ENCODE data around the gene CCND2. TPM values are rescaled to one million over a fixed set of nuclear protein-coding genes. Genes with fewer than 3 reads are reported as not detected.
A peak's percentile ranks its signal among the peaks of the same experiment; 100 is the strongest.

The CCND2 gene
- total and polyA plus RNA-seq, 2 of the 8 experiments (the other 6 are each of a cell fraction or from before 2014, with no cell fraction given), result 41.7 to 223 TPM

DNA sequence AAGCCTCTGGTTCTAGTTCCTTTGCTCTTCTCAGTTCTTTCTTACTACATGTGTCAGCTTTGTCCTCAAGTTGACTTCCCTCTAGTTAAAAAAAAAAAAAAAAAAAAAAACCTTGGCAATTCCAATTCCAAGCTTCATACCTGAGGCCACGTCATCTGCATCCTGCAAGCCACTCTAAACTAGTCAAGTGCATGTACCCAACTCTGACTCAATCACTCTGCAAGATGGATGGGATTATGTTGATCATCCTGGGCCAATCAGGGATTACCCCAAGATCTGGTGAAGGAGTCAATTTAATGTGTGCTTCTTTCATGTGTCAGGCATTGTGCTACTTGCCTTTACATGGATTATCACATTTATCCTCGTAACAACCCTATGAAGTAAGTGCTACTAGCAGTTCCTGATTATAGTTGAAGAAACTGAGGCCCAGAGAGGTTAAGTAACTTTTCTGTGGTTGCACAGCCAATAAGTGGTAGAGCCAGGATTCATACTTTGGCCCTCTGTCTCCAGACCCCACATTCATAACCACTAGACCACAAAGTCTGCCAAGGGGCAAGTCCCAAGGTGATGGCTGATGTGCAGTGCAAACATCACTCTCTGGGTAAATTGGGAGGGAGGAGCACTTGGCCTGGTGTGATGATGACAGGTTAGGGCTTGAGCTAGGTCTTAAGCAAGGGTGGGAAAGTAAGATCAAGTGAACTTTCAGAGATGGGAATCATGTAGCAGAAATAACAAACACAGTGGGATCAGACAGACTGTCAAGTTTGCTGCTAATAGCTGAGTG lies 17.3 kb upstream of the CCND2 start:
- Histone ChIP-seq H2AK5ac (ENCODE audit: low read depth, low read length) (no peak overlapping the region), H3K27me3 (replicated peaks in 1 of 4; ENCODE audit: control insufficient read depth in 3 of 4, extremely low read depth in 1 of 4, insufficient read depth in 3 of 4, low read length in 3 of 4) (no peaks in the 10 kb centered on the region), H3K56ac (replicated peaks; ENCODE audit: insufficient read length, low read depth, low read length) (no peak overlapping the region)

More for the DNA sequence above, 17.3 kb upstream of the CCND2 start:
- Histone ChIP-seq H2BK20ac (ENCODE audit: low read length) (no peak overlapping the region), H3K18ac (ENCODE audit: extremely low read depth, low read length) (no peak overlapping the region), H3K79me2 (ENCODE audit: control insufficient read depth in 1 of 2, insufficient read depth in 2 of 2, low read length in 2 of 2) (no peaks in the 10 kb centered on the region), H4K5ac (ENCODE audit: insufficient read length, low read depth, low read length) (no peak overlapping the region), H3K23me2 (ENCODE audit: low read depth, low read length) (no peaks in the 10 kb centered on the region), H3K4me2 (ENCODE audit: insufficient read depth in 1 of 2, low read depth in 2 of 2, low read length in 2 of 2) (no peak overlapping the region), H2AFZ (ENCODE audit: low read length) (no peak overlapping the region), H3K14ac (ENCODE audit: insufficient read length) (no peak overlapping the region), H2BK5ac (ENCODE audit: low read depth, low read length) (no peak overlapping the region), H2BK12ac (ENCODE audit: low read depth, low read length) (no peak overlapping the region), H4K20me1 (replicated peaks in 1 of 2; ENCODE audit: control insufficient read depth in 1 of 2, insufficient read depth in 2 of 2, low read length in 2 of 2) (no peaks in the 10 kb centered on the region), H3K23ac (ENCODE audit: insufficient read length) (no peak overlapping the region), H4K8ac (ENCODE audit: extremely low read depth, insufficient read depth, low read length) (no peak overlapping the region), H4K91ac (replicated peaks; ENCODE audit: insufficient read length, low read length) (no peak overlapping the region), H3K79me1 (ENCODE audit: low read depth, low read length) (no peaks in the 10 kb centered on the region), H3K4me3 (ENCODE audit: extremely low read depth in 1 of 4, insufficient read depth in 2 of 4, low read depth in 3 of 4, low read length in 4 of 4) (no peak overlapping the region), H2BK15ac (ENCODE audit: low read length) (no peak overlapping the region), H3K9me3 (ENCODE audit: insufficient read depth in 2 of 2, low read depth in 1 of 2, low read length in 1 of 2) (no peaks in the 10 kb centered on the region), H3K4me1 (replicated peaks in 1 of 4; ENCODE audit: control insufficient read depth in 3 of 4, insufficient read depth in 4 of 4, low read length in 3 of 4) (peaks cover 0 to 6% (median 0%) of the 10 kb centered on the region in 4 experiments; a peak in 2 of 7 replicates), H2BK120ac (replicated peaks; ENCODE audit: low read depth, low read length) (no peak overlapping the region), H3K9ac (replicated peaks in 1 of 4; ENCODE audit: extremely low read depth in 1 of 4, low read depth in 3 of 4, low read length in 3 of 4) (no peak overlapping the region), H3K36me3 (ENCODE audit: control insufficient read depth in 2 of 4, insufficient read depth in 4 of 4, low read length in 3 of 4) (no peaks in the 10 kb centered on the region), H3K27ac (ENCODE audit: low read depth, low read length) (no peak overlapping the region), H3K4ac (replicated peaks; ENCODE audit: insufficient read length, low read depth, low read length) (no peak overlapping the region)
- no peak for TF ChIP-seq CTBP2 (IDR thresholded peaks at IDR 0.05; ENCODE audit: borderline replicate concordance, insufficient read depth, insufficient read length, low read length)
- TF ChIP-seq ASH2L (IDR thresholded peaks at IDR 0.05; ENCODE audit: low read length), result no peak
- TF ChIP-seq RBBP5 (IDR thresholded peaks at IDR 0.05; ENCODE audit: borderline replicate concordance, low read depth, low read length), result no peak
- TF ChIP-seq, protein P1, sequence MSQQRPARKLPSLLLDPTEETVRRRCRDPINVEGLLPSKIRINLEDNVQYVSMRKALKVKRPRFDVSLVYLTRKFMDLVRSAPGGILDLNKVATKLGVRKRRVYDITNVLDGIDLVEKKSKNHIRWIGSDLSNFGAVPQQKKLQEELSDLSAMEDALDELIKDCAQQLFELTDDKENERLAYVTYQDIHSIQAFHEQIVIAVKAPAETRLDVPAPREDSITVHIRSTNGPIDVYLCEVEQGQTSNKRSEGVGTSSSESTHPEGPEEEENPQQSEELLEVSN (IDR thresholded peaks at IDR 0.05), result no peak
- TF ChIP-seq KDM1A (IDR thresholded peaks at IDR 0.05; ENCODE audit: borderline replicate concordance, low read length), result peak; percentile 63; the same call in 1 of the 2 replicates
- 78% methylated on average over 2 of the region's 2 CpGs; no CpG with 5 or more reads in 1 of the 2 experiments for WGBS, 2 experiments (ENCODE audit: extremely low coverage in 1 of 2, insufficient coverage in 1 of 2, insufficient read length in 1 of 2, insufficient replicate concordance in 2 of 2, low coverage in 1 of 2, low lambda C conversion rate in 2 of 2, missing lambda C conversion rate in 1 of 2)
- CTCF ChIA-PET (ENCODE audit: partially characterized antibody), result interaction anchor here (0.6 to 1.6 kb wide), 2 partner anchors 14 to 141 kb away, joined by 3 read pairs; no protein-coding TSS in a partner anchor
- no peak for FAIRE-seq
- POLR2A ChIA-PET (ENCODE audit: partially characterized antibody), result interaction anchor here (0.7 to 1.7 kb wide), 3 partner anchors 14 to 144 kb away, joined by 3 to 4 read pairs (median 4); no protein-coding TSS in a partner anchor
- DNase-seq (ENCODE audit: low read depth in 1 of 2, low spot score in 2 of 2), result no peak
